Stomach (tissue), 4 donors: Measurements from ENCODE around the gene PRMT3.

ENCODE experiments used
- EP300 ChIP-seq: sonication (generic); formaldehyde crosslinking; IDR thresholded peaks from one replicate; pipeline ENCODE4 v1.6.1; 2017; ENCODE audit warnings: antibody characterized with exemption
- POLR2A ChIP-seq, 4 donors: fragments of 450-650 bp; IDR thresholded peaks; one replicate each; pipeline ENCODE4 v1.6.1; 2016; ENCODE audit warnings: antibody characterized with exemption in 4 of 4, control low read depth in 2 of 4, mild to moderate bottlenecking in 1 of 4, moderate library complexity in 1 of 4
- POLR2AphosphoS5 ChIP-seq, 3 donors: sonication (generic); formaldehyde crosslinking; IDR thresholded peaks; one replicate each; pipeline ENCODE4 v1.6.1; 2016; ENCODE audit warnings: antibody characterized with exemption in 3 of 3
- TF ChIP-seq, protein P1 (sequence below), 7 experiments: fragments of 450-650 bp in 4 of 7; fragments of 200-600 bp in 3 of 7; sonication (generic) in 3 of 7; IDR thresholded peaks; one replicate each; pipeline ENCODE4 v1.5.1; 2016 to 2019; ENCODE audit warnings: antibody characterized with exemption in 7 of 7, control low read depth in 2 of 7, mild to moderate bottlenecking in 1 of 7

DNA sequence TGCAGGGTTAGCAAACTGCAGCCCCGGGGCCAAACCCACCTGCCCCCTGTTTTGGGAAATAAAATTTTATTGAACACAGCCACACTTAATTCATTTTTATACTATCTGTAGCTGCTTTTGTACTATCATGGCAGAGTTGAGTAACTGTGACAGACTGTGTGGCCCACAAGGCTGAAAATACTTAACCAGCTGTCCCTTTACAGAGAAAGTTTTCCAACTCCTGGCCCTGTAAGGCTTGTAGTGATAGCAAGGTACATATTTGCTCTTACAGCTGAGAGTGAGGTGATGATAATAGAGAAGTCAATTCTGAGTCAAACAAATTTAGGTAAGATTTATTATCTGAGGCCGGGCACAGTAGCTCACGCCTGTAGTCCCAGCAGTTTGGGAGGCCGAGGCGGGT, 124.5 kb downstream of the PRMT3 start:
- TF ChIP-seq, protein P1, sequence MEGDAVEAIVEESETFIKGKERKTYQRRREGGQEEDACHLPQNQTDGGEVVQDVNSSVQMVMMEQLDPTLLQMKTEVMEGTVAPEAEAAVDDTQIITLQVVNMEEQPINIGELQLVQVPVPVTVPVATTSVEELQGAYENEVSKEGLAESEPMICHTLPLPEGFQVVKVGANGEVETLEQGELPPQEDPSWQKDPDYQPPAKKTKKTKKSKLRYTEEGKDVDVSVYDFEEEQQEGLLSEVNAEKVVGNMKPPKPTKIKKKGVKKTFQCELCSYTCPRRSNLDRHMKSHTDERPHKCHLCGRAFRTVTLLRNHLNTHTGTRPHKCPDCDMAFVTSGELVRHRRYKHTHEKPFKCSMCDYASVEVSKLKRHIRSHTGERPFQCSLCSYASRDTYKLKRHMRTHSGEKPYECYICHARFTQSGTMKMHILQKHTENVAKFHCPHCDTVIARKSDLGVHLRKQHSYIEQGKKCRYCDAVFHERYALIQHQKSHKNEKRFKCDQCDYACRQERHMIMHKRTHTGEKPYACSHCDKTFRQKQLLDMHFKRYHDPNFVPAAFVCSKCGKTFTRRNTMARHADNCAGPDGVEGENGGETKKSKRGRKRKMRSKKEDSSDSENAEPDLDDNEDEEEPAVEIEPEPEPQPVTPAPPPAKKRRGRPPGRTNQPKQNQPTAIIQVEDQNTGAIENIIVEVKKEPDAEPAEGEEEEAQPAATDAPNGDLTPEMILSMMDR (IDR thresholded peaks at IDR 0.05) = no peak
- TF ChIP-seq POLR2AphosphoS5 (IDR thresholded peaks at IDR 0.05) (no peak), POLR2A (IDR thresholded peaks at IDR 0.05) (no peak), EP300 (no peak)
